Measurements from ENCODE around the gene ADAMTSL3. TPM values are rescaled to one million over a fixed set of nuclear protein-coding genes. Genes with fewer than 3 reads are reported as not detected.

Gene ADAMTSL3
- total RNA-seq, 1 experiment from 2014 or later = 1.8 TPM

- ChIA-PET CTCF (no interaction called here), POLR2A (no interaction called here)
- Mint-ChIP-seq H3K27ac (no peak overlapping the region), H3K36me3 (no peaks in the 10 kb centered on the region), H3K9me3 (peaks cover 5% of the 10 kb centered on the region; the same call in 1 of the 2 replicates), H3K27me3 (ENCODE audit: low read depth) (no peaks in the 10 kb centered on the region), H3K4me1 (no peaks in the 10 kb centered on the region), H3K4me3 (no peak overlapping the region)
- no peak for DNase-seq (ENCODE audit: low spot score)
- TF ChIP-seq ZNF317 (CRISPR knock-in tag; IDR thresholded peaks at IDR 0.05; ENCODE audit: borderline replicate concordance, low read depth) (no peak), ZMAT4 (CRISPR knock-in tag; IDR thresholded peaks at IDR 0.05) (no peak)
- ATAC-seq = no peak
These were observed 69.3 kb downstream of the ADAMTSL3 start for GRCh38 chr15:83723216-83723615.

- POLR2A ChIA-PET = no interaction called here
- no peak for ATAC-seq
- H3K4me1 Mint-ChIP-seq = peaks cover 9% of the 10 kb centered on the region
- H3K27ac Mint-ChIP-seq = no peak overlapping the region
- H3K27me3 Mint-ChIP-seq (ENCODE audit: low read depth) = no peaks in the 10 kb centered on the region
- no peak for DNase-seq (ENCODE audit: low spot score)
- no peak for TF ChIP-seq FOXJ3 (CRISPR knock-in tag; IDR thresholded peaks at IDR 0.05; ENCODE audit: borderline replicate concordance)
- TF ChIP-seq ZNF232 (CRISPR knock-in tag; IDR thresholded peaks at IDR 0.05) = no peak
- TF ChIP-seq NR1H2 (CRISPR knock-in tag; IDR thresholded peaks at IDR 0.05) = no peak
- TF ChIP-seq, protein P1, sequence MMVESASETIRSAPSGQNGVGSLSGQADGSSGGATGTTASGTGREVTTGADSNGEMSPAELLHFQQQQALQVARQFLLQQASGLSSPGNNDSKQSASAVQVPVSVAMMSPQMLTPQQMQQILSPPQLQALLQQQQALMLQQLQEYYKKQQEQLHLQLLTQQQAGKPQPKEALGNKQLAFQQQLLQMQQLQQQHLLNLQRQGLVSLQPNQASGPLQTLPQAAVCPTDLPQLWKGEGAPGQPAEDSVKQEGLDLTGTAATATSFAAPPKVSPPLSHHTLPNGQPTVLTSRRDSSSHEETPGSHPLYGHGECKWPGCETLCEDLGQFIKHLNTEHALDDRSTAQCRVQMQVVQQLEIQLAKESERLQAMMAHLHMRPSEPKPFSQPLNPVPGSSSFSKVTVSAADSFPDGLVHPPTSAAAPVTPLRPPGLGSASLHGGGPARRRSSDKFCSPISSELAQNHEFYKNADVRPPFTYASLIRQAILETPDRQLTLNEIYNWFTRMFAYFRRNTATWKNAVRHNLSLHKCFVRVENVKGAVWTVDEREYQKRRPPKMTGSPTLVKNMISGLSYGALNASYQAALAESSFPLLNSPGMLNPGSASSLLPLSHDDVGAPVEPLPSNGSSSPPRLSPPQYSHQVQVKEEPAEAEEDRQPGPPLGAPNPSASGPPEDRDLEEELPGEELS (CRISPR knock-in tag; IDR thresholded peaks at IDR 0.05) = no peak
- TF ChIP-seq MLX (CRISPR knock-in tag; IDR thresholded peaks at IDR 0.05) = no peak
- TF ChIP-seq, protein P2, sequence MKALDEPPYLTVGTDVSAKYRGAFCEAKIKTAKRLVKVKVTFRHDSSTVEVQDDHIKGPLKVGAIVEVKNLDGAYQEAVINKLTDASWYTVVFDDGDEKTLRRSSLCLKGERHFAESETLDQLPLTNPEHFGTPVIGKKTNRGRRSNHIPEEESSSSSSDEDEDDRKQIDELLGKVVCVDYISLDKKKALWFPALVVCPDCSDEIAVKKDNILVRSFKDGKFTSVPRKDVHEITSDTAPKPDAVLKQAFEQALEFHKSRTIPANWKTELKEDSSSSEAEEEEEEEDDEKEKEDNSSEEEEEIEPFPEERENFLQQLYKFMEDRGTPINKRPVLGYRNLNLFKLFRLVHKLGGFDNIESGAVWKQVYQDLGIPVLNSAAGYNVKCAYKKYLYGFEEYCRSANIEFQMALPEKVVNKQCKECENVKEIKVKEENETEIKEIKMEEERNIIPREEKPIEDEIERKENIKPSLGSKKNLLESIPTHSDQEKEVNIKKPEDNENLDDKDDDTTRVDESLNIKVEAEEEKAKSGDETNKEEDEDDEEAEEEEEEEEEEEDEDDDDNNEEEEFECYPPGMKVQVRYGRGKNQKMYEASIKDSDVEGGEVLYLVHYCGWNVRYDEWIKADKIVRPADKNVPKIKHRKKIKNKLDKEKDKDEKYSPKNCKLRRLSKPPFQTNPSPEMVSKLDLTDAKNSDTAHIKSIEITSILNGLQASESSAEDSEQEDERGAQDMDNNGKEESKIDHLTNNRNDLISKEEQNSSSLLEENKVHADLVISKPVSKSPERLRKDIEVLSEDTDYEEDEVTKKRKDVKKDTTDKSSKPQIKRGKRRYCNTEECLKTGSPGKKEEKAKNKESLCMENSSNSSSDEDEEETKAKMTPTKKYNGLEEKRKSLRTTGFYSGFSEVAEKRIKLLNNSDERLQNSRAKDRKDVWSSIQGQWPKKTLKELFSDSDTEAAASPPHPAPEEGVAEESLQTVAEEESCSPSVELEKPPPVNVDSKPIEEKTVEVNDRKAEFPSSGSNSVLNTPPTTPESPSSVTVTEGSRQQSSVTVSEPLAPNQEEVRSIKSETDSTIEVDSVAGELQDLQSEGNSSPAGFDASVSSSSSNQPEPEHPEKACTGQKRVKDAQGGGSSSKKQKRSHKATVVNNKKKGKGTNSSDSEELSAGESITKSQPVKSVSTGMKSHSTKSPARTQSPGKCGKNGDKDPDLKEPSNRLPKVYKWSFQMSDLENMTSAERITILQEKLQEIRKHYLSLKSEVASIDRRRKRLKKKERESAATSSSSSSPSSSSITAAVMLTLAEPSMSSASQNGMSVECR (CRISPR knock-in tag; IDR thresholded peaks at IDR 0.05; ENCODE audit: borderline replicate concordance) = no peak
- H3K36me3 Mint-ChIP-seq = no peaks in the 10 kb centered on the region
- no peak overlapping the region for H3K4me3 Mint-ChIP-seq
- CTCF ChIA-PET = no interaction called here
- no peaks in the 10 kb centered on the region for H3K9me3 Mint-ChIP-seq
These were observed 78.3 kb downstream of the ADAMTSL3 start for GRCh38 chr15:83732196-83732595.

DNA sequence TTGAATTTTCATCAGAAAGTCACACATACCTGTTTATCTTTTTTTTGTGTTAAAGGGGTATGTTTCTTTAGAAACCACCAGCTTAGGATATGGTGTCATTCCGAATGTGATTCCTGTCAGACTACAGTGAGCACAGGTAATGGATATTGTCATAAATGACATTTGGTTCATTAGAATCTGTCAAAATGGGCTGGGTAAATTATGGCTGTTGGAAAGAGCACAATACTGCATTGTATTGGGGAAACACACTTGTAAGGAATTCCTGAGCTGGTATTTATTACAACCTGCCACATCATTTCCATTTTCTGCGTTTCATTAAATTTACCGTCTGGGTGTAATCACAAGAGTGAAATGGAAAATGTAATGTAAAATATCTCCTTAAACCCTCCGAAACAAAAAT lies 78.8 kb downstream of the ADAMTSL3 start:
- CTCF ChIA-PET = no interaction called here
- Mint-ChIP-seq H3K36me3 (no peaks in the 10 kb centered on the region), H3K27me3 (ENCODE audit: low read depth) (no peaks in the 10 kb centered on the region), H3K4me3 (no peak overlapping the region), H3K4me1 (peaks cover 9% of the 10 kb centered on the region), H3K9me3 (no peaks in the 10 kb centered on the region), H3K27ac (no peak overlapping the region)
- no peak for ATAC-seq
- POLR2A ChIA-PET = no interaction called here
- DNase-seq (ENCODE audit: low spot score) = no peak
- TF ChIP-seq OVOL2 (CRISPR knock-in tag; IDR thresholded peaks at IDR 0.05; ENCODE audit: borderline replicate concordance) = no peak
- TF ChIP-seq E2F4 (CRISPR knock-in tag; IDR thresholded peaks at IDR 0.05; ENCODE audit: borderline replicate concordance, low read depth) = no peak
- no peak for TF ChIP-seq ZNF671 (CRISPR knock-in tag; IDR thresholded peaks at IDR 0.05)
- TF ChIP-seq, protein P3, sequence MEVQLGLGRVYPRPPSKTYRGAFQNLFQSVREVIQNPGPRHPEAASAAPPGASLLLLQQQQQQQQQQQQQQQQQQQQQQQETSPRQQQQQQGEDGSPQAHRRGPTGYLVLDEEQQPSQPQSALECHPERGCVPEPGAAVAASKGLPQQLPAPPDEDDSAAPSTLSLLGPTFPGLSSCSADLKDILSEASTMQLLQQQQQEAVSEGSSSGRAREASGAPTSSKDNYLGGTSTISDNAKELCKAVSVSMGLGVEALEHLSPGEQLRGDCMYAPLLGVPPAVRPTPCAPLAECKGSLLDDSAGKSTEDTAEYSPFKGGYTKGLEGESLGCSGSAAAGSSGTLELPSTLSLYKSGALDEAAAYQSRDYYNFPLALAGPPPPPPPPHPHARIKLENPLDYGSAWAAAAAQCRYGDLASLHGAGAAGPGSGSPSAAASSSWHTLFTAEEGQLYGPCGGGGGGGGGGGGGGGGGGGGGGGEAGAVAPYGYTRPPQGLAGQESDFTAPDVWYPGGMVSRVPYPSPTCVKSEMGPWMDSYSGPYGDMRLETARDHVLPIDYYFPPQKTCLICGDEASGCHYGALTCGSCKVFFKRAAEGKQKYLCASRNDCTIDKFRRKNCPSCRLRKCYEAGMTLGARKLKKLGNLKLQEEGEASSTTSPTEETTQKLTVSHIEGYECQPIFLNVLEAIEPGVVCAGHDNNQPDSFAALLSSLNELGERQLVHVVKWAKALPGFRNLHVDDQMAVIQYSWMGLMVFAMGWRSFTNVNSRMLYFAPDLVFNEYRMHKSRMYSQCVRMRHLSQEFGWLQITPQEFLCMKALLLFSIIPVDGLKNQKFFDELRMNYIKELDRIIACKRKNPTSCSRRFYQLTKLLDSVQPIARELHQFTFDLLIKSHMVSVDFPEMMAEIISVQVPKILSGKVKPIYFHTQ (CRISPR knock-in tag; IDR thresholded peaks at IDR 0.05) = no peak
- TF ChIP-seq GRHL2 (CRISPR knock-in tag; IDR thresholded peaks at IDR 0.05; ENCODE audit: insufficient replicate concordance, severe bottlenecking) = no peak
- TF ChIP-seq, protein P4, sequence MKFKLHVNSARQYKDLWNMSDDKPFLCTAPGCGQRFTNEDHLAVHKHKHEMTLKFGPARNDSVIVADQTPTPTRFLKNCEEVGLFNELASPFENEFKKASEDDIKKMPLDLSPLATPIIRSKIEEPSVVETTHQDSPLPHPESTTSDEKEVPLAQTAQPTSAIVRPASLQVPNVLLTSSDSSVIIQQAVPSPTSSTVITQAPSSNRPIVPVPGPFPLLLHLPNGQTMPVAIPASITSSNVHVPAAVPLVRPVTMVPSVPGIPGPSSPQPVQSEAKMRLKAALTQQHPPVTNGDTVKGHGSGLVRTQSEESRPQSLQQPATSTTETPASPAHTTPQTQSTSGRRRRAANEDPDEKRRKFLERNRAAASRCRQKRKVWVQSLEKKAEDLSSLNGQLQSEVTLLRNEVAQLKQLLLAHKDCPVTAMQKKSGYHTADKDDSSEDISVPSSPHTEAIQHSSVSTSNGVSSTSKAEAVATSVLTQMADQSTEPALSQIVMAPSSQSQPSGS (CRISPR knock-in tag; IDR thresholded peaks at IDR 0.05; ENCODE audit: borderline replicate concordance, low read depth) = no peak
- no peak for TF ChIP-seq USF1 (CRISPR knock-in tag; IDR thresholded peaks at IDR 0.05)
- TF ChIP-seq ZNF219 (CRISPR knock-in tag; IDR thresholded peaks at IDR 0.05; ENCODE audit: borderline replicate concordance) = no peak
